K562 (cell line): Measurements from ENCODE around the gene CHCHD5. TPM values are rescaled to one million over a fixed set of nuclear protein-coding genes. Genes with fewer than 3 reads are reported as not detected.

ENCODE experiments used
- ATAC-seq: fragments of 200-7000 bp; cut with Tn5 transposase; 3 replicates; pipeline ENCODE4 v1.9.1; 2020; ENCODE audit warnings: moderate library complexity
- BruUV-seq: library from RNA; stranded (reverse); fragments of 400-500 nt; replicated peaks from 2 replicates; lab custom pipeline; 2021; lab: Mats Ljungman, UMichigan
- CTCF ChIA-PET: fragments of 300-600 bp; formaldehyde crosslinking; extraction: SDS; loops from one replicate; lab custom pipeline; 2021; ENCODE audit warnings: low intra/inter-chr PET ratio; lab: Yijun Ruan, JAX
- POLR2A ChIA-PET: fragments of 300-600, 350-650 bp; sonication (Branson Sonifier 250); formaldehyde crosslinking; extraction: SDS; loops from one replicate; lab custom pipeline; 2021; ENCODE audit warnings: antibody characterized with exemption, inconsistent platforms; lab: Yijun Ruan, JAX
- DNase-seq, 4 experiments: peaks; one replicate each; pipeline versions ENCODE4 v3.0.0 to v3.0.0-alpha.2; 2011 to 2018; ENCODE audit warnings: low spot score in 3 of 4, mixed read lengths in 3 of 4; ENCODE audit errors: extremely low read depth in 1 of 4
- FAIRE-seq: peaks from 2 replicates; lab custom pipeline; 2011; peaks lifted over from hg19 to GRCh38; lab: Jason Lieb, UNC
- H2AFZ ChIP-seq: 2 replicates; pipeline ENCODE4 v1.6.0; 2011; ENCODE audit warnings: low read depth, low read length, control low read depth, inconsistent platforms
- H3K27ac ChIP-seq: fragments of 200-600 bp; 3 replicates; pipeline ENCODE4 v1.8.0; 2011; ENCODE audit warnings: low read depth, mild to moderate bottlenecking, control low read depth, inconsistent platforms, low read length, moderate library complexity, mixed read lengths; ENCODE audit errors: extremely low read depth
- H3K27me3 ChIP-seq, 2 experiments: fragments of 300-600 bp in 1 of 2; 2 replicates in 1 of 2; 3 replicates in 1 of 2; pipeline versions ENCODE4 v1.6.0 to v1.8.0; 2011; ENCODE audit warnings: inconsistent platforms in 2 of 2, low read length in 2 of 2, mild to moderate bottlenecking in 1 of 2, mixed read lengths in 1 of 2, moderate library complexity in 1 of 2; ENCODE audit not compliant: control insufficient read depth in 2 of 2, insufficient read depth in 2 of 2
- H3K36me3 ChIP-seq: fragments of 300-600 bp; 3 replicates; pipeline ENCODE4 v1.8.0; 2011; ENCODE audit warnings: mild to moderate bottlenecking, low read length, inconsistent platforms; ENCODE audit not compliant: control insufficient read depth, insufficient read depth
- H3K4me1 ChIP-seq, 2 experiments: fragments of 200-600 bp in 1 of 2; replicated peaks in 1 of 2; 2 replicates in 1 of 2; 3 replicates in 1 of 2; pipeline versions ENCODE4 v1.5.1 to v1.8.0; 2011; ENCODE audit warnings: inconsistent platforms in 2 of 2, low read length in 2 of 2, mild to moderate bottlenecking in 1 of 2, mixed read lengths in 1 of 2, moderate library complexity in 1 of 2; ENCODE audit not compliant: control insufficient read depth in 2 of 2, insufficient read depth in 2 of 2
- H3K4me2 ChIP-seq: 2 replicates; pipeline ENCODE4 v1.6.1; 2011; ENCODE audit warnings: low read length, control low read depth, inconsistent platforms, mixed read lengths; ENCODE audit not compliant: insufficient read depth
- H3K4me3 ChIP-seq: fragments of 200-600 bp; sonication (generic), shearing (Covaris generic); 2 replicates; pipeline ENCODE4 v1.5.1; 2016; ENCODE audit warnings: control low read depth, inconsistent platforms
- H3K79me2 ChIP-seq: fragments of 200-600 bp; 3 replicates; pipeline ENCODE4 v1.8.0; 2011; ENCODE audit warnings: low read length, inconsistent platforms; ENCODE audit not compliant: control insufficient read depth, insufficient read depth
- H3K9ac ChIP-seq, 2 experiments: 2 replicates each; pipeline versions ENCODE4 v1.6.0 to v1.6.1; 2011; ENCODE audit warnings: low read depth in 2 of 2, low read length in 2 of 2, control low read depth in 1 of 2, inconsistent platforms in 1 of 2, mild to moderate bottlenecking in 1 of 2, mixed read lengths in 1 of 2; ENCODE audit not compliant: insufficient read depth in 1 of 2
- H3K9me1 ChIP-seq: one replicate; pipeline ENCODE4 v1.6.0; 2011; ENCODE audit warnings: inconsistent platforms, mild to moderate bottlenecking, low read length, moderate library complexity; ENCODE audit not compliant: control insufficient read depth, insufficient read depth
- H3K9me3 ChIP-seq: replicated peaks from 2 replicates; pipeline ENCODE4 v1.5.1; 2011; ENCODE audit warnings: low read depth, low read length, inconsistent platforms; ENCODE audit not compliant: control insufficient read depth, insufficient read depth
- H4K20me1 ChIP-seq: replicated peaks from 2 replicates; pipeline ENCODE4 v1.6.1; 2011; ENCODE audit warnings: low read length, inconsistent platforms, mixed read lengths; ENCODE audit not compliant: control insufficient read depth, insufficient read depth
- CBX3 ChIP-seq, 2 experiments: IDR thresholded peaks; 1 replicate in 1 of 2; 2 replicates in 1 of 2; pipeline ENCODE4 v1.6.1; 2012; ENCODE audit warnings: inconsistent platforms in 2 of 2, low read length in 2 of 2, borderline replicate concordance in 1 of 2, control low read depth in 1 of 2
- CC2D1A ChIP-seq: fragments of 450-650 bp; IDR thresholded peaks from 2 replicates; pipeline ENCODE4 v1.6.1; 2017; ENCODE audit warnings: mild to moderate bottlenecking
- CEBPG ChIP-seq, 3 experiments: fragments of 200-800 bp in 1 of 3; sonication (Bioruptor generic) in 1 of 3; sonication (generic) in 1 of 3; formaldehyde crosslinking in 1 of 3; IDR thresholded peaks in 2 of 3; conservative IDR thresholded peaks in 1 of 3; 2 replicates each; pipeline versions ENCODE4 v1.6.1 to v1.8.0; 2016 to 2022; ENCODE audit warnings: missing compliant biosample characterization in 2 of 3, missing genetic modification characterization in 2 of 3, mild to moderate bottlenecking in 1 of 3, missing genetic modification reagents in 1 of 3
- ESRRB ChIP-seq: fragments of 250-450 bp; sonication (Bioruptor Pico); IDR thresholded peaks from 2 replicates; pipeline ENCODE4 v1.5.0; 2020; ENCODE audit warnings: mild to moderate bottlenecking, moderate library complexity, borderline replicate concordance
- FOXA1 ChIP-seq: fragments of 450-650 bp; IDR thresholded peaks from 2 replicates; pipeline ENCODE4 v1.6.1; 2016; ENCODE audit warnings: mild to moderate bottlenecking, borderline replicate concordance
- POLR2H ChIP-seq: IDR thresholded peaks from 2 replicates; pipeline ENCODE4 v1.6.1; 2016; ENCODE audit warnings: missing genetic modification characterization, low read depth, mild to moderate bottlenecking, control low read depth, missing compliant biosample characterization, moderate library complexity
- PTTG1 ChIP-seq: fragments of 450-650 bp; IDR thresholded peaks from 2 replicates; pipeline ENCODE4 v1.6.1; 2016; ENCODE audit warnings: low read depth, mild to moderate bottlenecking, missing genetic modification characterization, missing compliant biosample characterization
- SRSF3 ChIP-seq: fragments of 200-400 bp; formaldehyde crosslinking; IDR thresholded peaks from 2 replicates; pipeline ENCODE4 v1.6.1; 2016; ENCODE audit warnings: mild to moderate bottlenecking, low read length, moderate library complexity; ENCODE audit not compliant: insufficient read depth
- TAF1 ChIP-seq: IDR thresholded peaks from 2 replicates; pipeline ENCODE4 v1.6.1; 2011; ENCODE audit warnings: mild to moderate bottlenecking, low read length, moderate library complexity; ENCODE audit not compliant: insufficient read depth, control insufficient read depth, severe bottlenecking; ENCODE audit errors: extremely low read depth
- ZNF165 ChIP-seq: fragments of 250-450 bp; sonication (Bioruptor Pico); IDR thresholded peaks from 2 replicates; pipeline ENCODE4 v1.4.0; 2020; ENCODE audit warnings: borderline replicate concordance
- WGBS: fragments of 100-300 bp; shearing (Covaris generic); methylation state at CpG from one replicate; pipeline ENCODE4 v1.1.6; 2016; ENCODE audit warnings: low coverage, mixed read lengths; ENCODE audit not compliant: insufficient coverage; ENCODE audit errors: missing lambda C conversion rate; 5-methylcytosine and 5-hydroxymethylcytosine counted together
- in situ Hi-C: fragments of 300-500 bp; cut with MboI; formaldehyde crosslinking; loops from 4 replicates; pipeline ENCODE4 v1.15.0; 2018; ENCODE audit warnings: inconsistent platforms, mixed read lengths
- intact Hi-C: fragments of 100-400 bp; cut with micrococcal nuclease; formaldehyde crosslinking; loops from 2 replicates; pipeline ENCODE4 v1.14.2; 2022
- polyA plus RNA-seq, 8 experiments: library from polyadenylated mRNA; depleted of rRNA in 4 of 8; stranded (reverse) in 5 of 8; unstranded in 3 of 8; fragments of >200 nt; fragmentation: Nextera tagmentation in 2 of 8; fragmentation: Illumina TruSeq in 1 of 8; extraction: Ambion mirVana in 2 of 8; extraction: Trizol in 1 of 8; gene quantifications; 2 replicates each; pipeline versions ENCODE4 v1.2.1 to v1.2.3, GENCODE V29; 2011 to 2014; ENCODE audit warnings: inconsistent platforms in 1 of 8, missing spikeins in 1 of 8
- total RNA-seq, 7 experiments: library from RNA; depleted of rRNA in 6 of 7; stranded (reverse); fragments of >200 nt in 6 of 7; fragmentation: Illumina TruSeq in 2 of 7; extraction: Trizol in 2 of 7; gene quantifications; 2 replicates each; pipeline versions ENCODE4 v1.2.1 to v1.2.3, GENCODE V29; 2011 to 2021; ENCODE audit warnings: low replicate concordance in 1 of 7
- TF ChIP-seq, protein P1 (sequence below): fragments of 250-450 bp; sonication (Bioruptor Pico); IDR thresholded peaks from 2 replicates; pipeline ENCODE4 v1.9.0; 2021; ENCODE audit warnings: mild to moderate bottlenecking, inconsistent platforms
- TF ChIP-seq, protein P2 (sequence below), 3 experiments: IDR thresholded peaks in 2 of 3; conservative IDR thresholded peaks in 1 of 3; 2 replicates each; pipeline ENCODE4 v1.5.1; 2011 to 2012; ENCODE audit warnings: low read length in 3 of 3, mild to moderate bottlenecking in 3 of 3, control low read depth in 2 of 3, improper control_type of control experiment in 1 of 3, inconsistent platforms in 1 of 3, low read depth in 1 of 3, mixed read lengths in 1 of 3, moderate library complexity in 1 of 3; ENCODE audit not compliant: insufficient read depth in 2 of 3

The CHCHD5 gene
- total and polyA plus RNA-seq, 9 of the 15 experiments (the other 6 are each of a cell fraction or from before 2014, with no cell fraction given) = 7.4 to 79.3 (median 33.4) TPM

DNA sequence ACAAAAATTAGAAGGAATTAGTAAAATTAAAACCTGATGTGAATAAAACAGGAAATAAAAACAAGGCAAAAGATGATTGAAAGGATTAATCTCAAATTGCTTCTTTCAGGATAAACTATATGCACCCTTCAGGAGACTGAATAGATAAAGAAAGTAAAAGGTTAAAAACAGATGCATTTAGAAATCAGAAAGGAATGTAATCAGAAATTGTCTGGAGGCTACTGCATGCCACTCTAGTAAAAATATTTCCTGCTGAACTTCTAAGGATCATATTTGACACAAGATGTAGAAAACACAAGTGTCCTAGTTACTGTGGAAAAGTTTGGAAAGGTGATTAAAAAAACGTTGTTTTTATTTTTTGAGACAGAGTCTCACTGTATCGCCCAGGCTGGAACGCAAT lies 16.2 kb downstream of the CHCHD5 start:
- FAIRE-seq (no peak), DNase-seq (no peak), ATAC-seq (no peak)
- Histone ChIP-seq H3K27me3 (no peaks in the 10 kb centered on the region), H3K9ac (peak overlapping the region in 1 of 2 experiments; percentile 23; a peak in 1 of 4 replicates), H3K4me3 (no peak overlapping the region), H3K9me3 (no peaks in the 10 kb centered on the region), H3K4me1 (peaks cover 0 to 3% of the 10 kb centered on the region in 2 experiments; a peak in 2 of 5 replicates), H3K36me3 (no peaks in the 10 kb centered on the region), H3K79me2 (no peaks in the 10 kb centered on the region), H2AFZ (peak overlapping the region; percentile 97), H4K20me1 (no peaks in the 10 kb centered on the region), H3K4me2 (no peak overlapping the region), H3K9me1 (no peaks in the 10 kb centered on the region), H3K27ac (no peak overlapping the region)
- ChIA-PET POLR2A (interaction anchor here (0.7 to 1.5 kb wide), 3 partner anchors 9 to 1887 kb away, joined by 3 to 4 read pairs (median 3); no protein-coding TSS in a partner anchor), CTCF (interaction anchor here (0.8 to 4.6 kb wide), 4 partner anchors 125 to 358 kb away, joined by 3 to 67 read pairs (median 4); no protein-coding TSS in a partner anchor)
- no TSS peak for BruUV-seq
- in situ Hi-C loops (loop anchor here (5.0 to 25.0 kb wide), 2 partner anchors 127 to 287 kb away; no protein-coding TSS in a partner anchor), intact Hi-C loops (loop anchor here (1.0 to 5.0 kb wide), 3 partner anchors 126 to 342 kb away; no protein-coding TSS in a partner anchor)
- WGBS = 74% methylated on average over 3 of the region's 3 CpGs
- TF ChIP-seq, protein P1, sequence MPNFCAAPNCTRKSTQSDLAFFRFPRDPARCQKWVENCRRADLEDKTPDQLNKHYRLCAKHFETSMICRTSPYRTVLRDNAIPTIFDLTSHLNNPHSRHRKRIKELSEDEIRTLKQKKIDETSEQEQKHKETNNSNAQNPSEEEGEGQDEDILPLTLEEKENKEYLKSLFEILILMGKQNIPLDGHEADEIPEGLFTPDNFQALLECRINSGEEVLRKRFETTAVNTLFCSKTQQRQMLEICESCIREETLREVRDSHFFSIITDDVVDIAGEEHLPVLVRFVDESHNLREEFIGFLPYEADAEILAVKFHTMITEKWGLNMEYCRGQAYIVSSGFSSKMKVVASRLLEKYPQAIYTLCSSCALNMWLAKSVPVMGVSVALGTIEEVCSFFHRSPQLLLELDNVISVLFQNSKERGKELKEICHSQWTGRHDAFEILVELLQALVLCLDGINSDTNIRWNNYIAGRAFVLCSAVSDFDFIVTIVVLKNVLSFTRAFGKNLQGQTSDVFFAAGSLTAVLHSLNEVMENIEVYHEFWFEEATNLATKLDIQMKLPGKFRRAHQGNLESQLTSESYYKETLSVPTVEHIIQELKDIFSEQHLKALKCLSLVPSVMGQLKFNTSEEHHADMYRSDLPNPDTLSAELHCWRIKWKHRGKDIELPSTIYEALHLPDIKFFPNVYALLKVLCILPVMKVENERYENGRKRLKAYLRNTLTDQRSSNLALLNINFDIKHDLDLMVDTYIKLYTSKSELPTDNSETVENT = no peak
- TF ChIP-seq CC2D1A (no peak), CEBPG (CRISPR knock-in tag; IDR thresholded peaks at IDR 0.05) (no peak), CEBPG (tag; conservative IDR thresholded peaks at IDR 0.05 in 1 of 2, IDR thresholded peaks at IDR 0.05 in 1 of 2) (no peak), ESRRB (CRISPR knock-in tag) (no peak), TAF1 (no peak), SRSF3 (no peak), POLR2H (no peak), PTTG1 (no peak), ZNF165 (CRISPR knock-in tag) (no peak), CBX3 (IDR thresholded peaks at IDR 0.05; ENCODE audit: borderline replicate concordance in 1 of 2, low read length in 2 of 2) (no peak), FOXA1 (no peak)
- TF ChIP-seq, protein P2, sequence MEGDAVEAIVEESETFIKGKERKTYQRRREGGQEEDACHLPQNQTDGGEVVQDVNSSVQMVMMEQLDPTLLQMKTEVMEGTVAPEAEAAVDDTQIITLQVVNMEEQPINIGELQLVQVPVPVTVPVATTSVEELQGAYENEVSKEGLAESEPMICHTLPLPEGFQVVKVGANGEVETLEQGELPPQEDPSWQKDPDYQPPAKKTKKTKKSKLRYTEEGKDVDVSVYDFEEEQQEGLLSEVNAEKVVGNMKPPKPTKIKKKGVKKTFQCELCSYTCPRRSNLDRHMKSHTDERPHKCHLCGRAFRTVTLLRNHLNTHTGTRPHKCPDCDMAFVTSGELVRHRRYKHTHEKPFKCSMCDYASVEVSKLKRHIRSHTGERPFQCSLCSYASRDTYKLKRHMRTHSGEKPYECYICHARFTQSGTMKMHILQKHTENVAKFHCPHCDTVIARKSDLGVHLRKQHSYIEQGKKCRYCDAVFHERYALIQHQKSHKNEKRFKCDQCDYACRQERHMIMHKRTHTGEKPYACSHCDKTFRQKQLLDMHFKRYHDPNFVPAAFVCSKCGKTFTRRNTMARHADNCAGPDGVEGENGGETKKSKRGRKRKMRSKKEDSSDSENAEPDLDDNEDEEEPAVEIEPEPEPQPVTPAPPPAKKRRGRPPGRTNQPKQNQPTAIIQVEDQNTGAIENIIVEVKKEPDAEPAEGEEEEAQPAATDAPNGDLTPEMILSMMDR (IDR thresholded peaks at IDR 0.05 in 2 of 3, conservative IDR thresholded peaks at IDR 0.05 in 1 of 3; ENCODE audit: insufficient read depth in 2 of 3, low read depth in 1 of 3, low read length in 3 of 3) = no peak
